Hematopoietic multipotent progenitor cell (in vitro differentiated cells): ENCODE measurements around the gene BTF3L4. TPM values are rescaled to one million over a fixed set of nuclear protein-coding genes. Genes with fewer than 3 reads are reported as not detected.
"Not testable (repeated sequence)": the region's sequence is repeated elsewhere in the genome, so short reads cannot be mapped to it uniquely, and the experiment has no call there.

Experiments used
- DNase-seq, 3 donors: peaks; one replicate each; pipeline ENCODE4 v3.0.0-alpha.2; 2011 to 2015; ENCODE audit warnings: low read depth in 2 of 3, low spot score in 2 of 3
- total RNA-seq: library from RNA; depleted of rRNA; stranded (reverse); fragments of >200 nt; gene quantifications from one replicate; pipeline ENCODE4 v1.2.3, GENCODE V29; 2012

The BTF3L4 gene
- total RNA-seq = 17.5 TPM

- peak; percentile 64 to 96 (median 91) for DNase-seq
These were observed at the start of gene BTF3L4 for GRCh38 chr1:52056163-52056936. Gene BTF3L4, plus strand, starts transcription at chr1:52056295. Its CDS starts 3,553 bp downstream, at chr1:52059848.

GRCh38 chr1:52007215-52008002 lies 48.7 kb upstream of the BTF3L4 start:
- no peak for DNase-seq

- DNase-seq = no peak
These were observed 47.9 kb upstream of the BTF3L4 start for GRCh38 chr1:52008071-52008809.

GRCh38 chr1:52022133-52022532 lies 34.0 kb upstream of the BTF3L4 start:
- DNase-seq = no peak

- no peak for DNase-seq
These were observed 29.8 kb upstream of the BTF3L4 start for GRCh38 chr1:52026278-52026677.

GRCh38 chr1:52028328-52028727 lies 27.8 kb upstream of the BTF3L4 start:
- no peak for DNase-seq

- not testable (repeated sequence) for DNase-seq
These were observed 27.3 kb upstream of the BTF3L4 start for GRCh38 chr1:52028839-52029238.

GRCh38 chr1:52032124-52032784 lies 23.8 kb upstream of the BTF3L4 start:
- no peak for DNase-seq

GRCh38 chr1:52032785-52033131 lies 23.3 kb upstream of the BTF3L4 start:
- DNase-seq = no peak

- peak; percentile 76 to 95 (median 94) for DNase-seq
These were observed 22.7 kb upstream of the BTF3L4 start, which contains the start of gene KTI12 for GRCh38 chr1:52033190-52034049. Gene KTI12, minus strand, starts transcription at chr1:52033810. Its CDS starts 49 bp downstream, at chr1:52033761.

GRCh38 chr1:52034050-52034384 lies 22.1 kb upstream of the BTF3L4 start:
- no peak for DNase-seq

GRCh38 chr1:52037402-52037814 lies 18.7 kb upstream of the BTF3L4 start:
- DNase-seq = no peak

GRCh38 chr1:52037909-52038308 lies 18.2 kb upstream of the BTF3L4 start:
- DNase-seq = no peak

- no peak for DNase-seq
These were observed 14.4 kb upstream of the BTF3L4 start for GRCh38 chr1:52041551-52042185.

- DNase-seq = no peak
These were observed 10.9 kb upstream of the BTF3L4 start for GRCh38 chr1:52045236-52045635.

- not testable (repeated sequence) for DNase-seq
These were observed 10.4 kb upstream of the BTF3L4 start for GRCh38 chr1:52045666-52046195.

GRCh38 chr1:52049337-52049736 lies 6.8 kb upstream of the BTF3L4 start:
- not testable (repeated sequence) for DNase-seq

GRCh38 chr1:52053862-52054261 lies 2.2 kb upstream of the BTF3L4 start:
- DNase-seq = no peak

- no peak for DNase-seq
These were observed 1.5 kb upstream of the BTF3L4 start for GRCh38 chr1:52054496-52055065.
